ENCODE results near the gene HK1.
"Not testable (repeated sequence)": the region's sequence is repeated elsewhere in the genome, so short reads cannot be mapped to it uniquely, and the experiment has no call there.

HK1 gene

GRCh38 chr10:69320521-69320920 is 42.2 kb downstream of the HK1 start:
- peak overlapping the region; percentile 91 to 95 for H3K27ac ChIP-seq
- H3K36me3 ChIP-seq, result no peaks in the 10 kb centered on the region
- no peak for TF ChIP-seq CTCF (IDR thresholded peaks at IDR 0.05)
- no peak for DNase-seq
- H3K9me3 ChIP-seq, result no peaks in the 10 kb centered on the region
- H3K4me3 ChIP-seq, result peak overlapping the region; percentile 85 to 91
- intact Hi-C loops (cut with DNase I; ENCODE audit: low total_unique reads), result no loop called here
- peaks cover 4 to 69% (median 44%) of the 10 kb centered on the region in 4 donors for H3K4me1 ChIP-seq
- H3K27me3 ChIP-seq, result no peaks in the 10 kb centered on the region

- no peaks in the 10 kb centered on the region for H3K27me3 ChIP-seq
- H3K27ac ChIP-seq, result peak overlapping the region; percentile 91 to 95
- intact Hi-C loops (cut with DNase I; ENCODE audit: low total_unique reads), result no loop called here
- no peaks in the 10 kb centered on the region for H3K9me3 ChIP-seq
- peak overlapping the region; percentile 85 to 91 for H3K4me3 ChIP-seq
- peaks cover 5 to 75% (median 48%) of the 10 kb centered on the region in 4 donors for H3K4me1 ChIP-seq
- TF ChIP-seq CTCF (IDR thresholded peaks at IDR 0.05), result no peak
- no peaks in the 10 kb centered on the region for H3K36me3 ChIP-seq
- peak in 1 of 2 donors; percentile 35 for DNase-seq
These were observed 42.9 kb downstream of the HK1 start for GRCh38 chr10:69321039-69321715.

GRCh38 chr10:69321865-69322264 is 43.6 kb downstream of the HK1 start:
- H3K4me1 ChIP-seq, result peaks cover 9 to 82% (median 49%) of the 10 kb centered on the region in 4 donors
- peak overlapping the region; percentile 91 to 95 for H3K27ac ChIP-seq
- no peak for TF ChIP-seq CTCF (IDR thresholded peaks at IDR 0.05)
- no peaks in the 10 kb centered on the region for H3K36me3 ChIP-seq
- H3K4me3 ChIP-seq, result no peak overlapping the region
- H3K27me3 ChIP-seq, result no peaks in the 10 kb centered on the region
- no peaks in the 10 kb centered on the region for H3K9me3 ChIP-seq
- DNase-seq, result no peak
- intact Hi-C loops (cut with DNase I; ENCODE audit: low total_unique reads), result no loop called here

- H3K9me3 ChIP-seq; DNase-seq; H3K4me3 ChIP-seq; H3K27me3 ChIP-seq; H3K36me3 ChIP-seq; intact Hi-C loops (cut with DNase I; ENCODE audit: low total_unique reads): not testable (repeated sequence)
- Histone ChIP-seq H3K4me1 (peaks cover 9 to 84% (median 54%) of the 10 kb centered on the region in 4 donors), H3K27ac (peak overlapping the region in 1 of 2 donors; percentile 91)
These were observed 44.0 kb downstream of the HK1 start for GRCh38 chr10:69322346-69322745.

GRCh38 chr10:69323622-69324021 is 45.3 kb downstream of the HK1 start:
- intact Hi-C loops (cut with DNase I; ENCODE audit: low total_unique reads), result no loop called here
- TF ChIP-seq CTCF (IDR thresholded peaks at IDR 0.05), result no peak
- peaks cover 9 to 88% (median 60%) of the 10 kb centered on the region in 4 donors for H3K4me1 ChIP-seq
- DNase-seq, result no peak
- no peaks in the 10 kb centered on the region for H3K36me3 ChIP-seq
- peak overlapping the region in 1 of 2 donors; percentile 55 for H3K27ac ChIP-seq
- no peaks in the 10 kb centered on the region for H3K27me3 ChIP-seq
- H3K4me3 ChIP-seq, result no peak overlapping the region
- no peaks in the 10 kb centered on the region for H3K9me3 ChIP-seq

GRCh38 chr10:69324583-69324982 is 46.3 kb downstream of the HK1 start:
- TF ChIP-seq CTCF (IDR thresholded peaks at IDR 0.05), result no peak
- Histone ChIP-seq H3K4me1 (peaks cover 9 to 97% (median 69%) of the 10 kb centered on the region in 4 donors), H3K27ac (peak overlapping the region in 1 of 2 donors; percentile 55), H3K36me3 (no peaks in the 10 kb centered on the region), H3K9me3 (no peaks in the 10 kb centered on the region), H3K4me3 (no peak overlapping the region), H3K27me3 (no peaks in the 10 kb centered on the region)
- intact Hi-C loops (cut with DNase I; ENCODE audit: low total_unique reads), result no loop called here
- no peak for DNase-seq

- Histone ChIP-seq H3K4me1 (peaks cover 7 to 97% (median 67%) of the 10 kb centered on the region in 4 donors), H3K27ac (peak overlapping the region; percentile 14 to 87)
- H3K36me3 ChIP-seq, H3K4me3 ChIP-seq, DNase-seq, H3K9me3 ChIP-seq, H3K27me3 ChIP-seq: not testable (repeated sequence)
- intact Hi-C loops (cut with DNase I; ENCODE audit: low total_unique reads), result loop anchor here (5.0 kb wide), 1 partner anchor 36 kb away; no protein-coding TSS in a partner anchor
These were observed 47.6 kb downstream of the HK1 start for GRCh38 chr10:69325637-69326523.

All from tibial artery (tissue), 4 donors.